Muscle of leg (tissue), 11 donors: Measurements from ENCODE around the gene DNASE1L1. TPM values are rescaled to one million over a fixed set of nuclear protein-coding genes. Genes with fewer than 3 reads are reported as not detected.

ENCODE experiments used
- DNase-seq: peaks from one replicate; pipeline ENCODE4 v3.0.0; 2013
- H3K27ac ChIP-seq: one replicate; pipeline ENCODE4 v1.5.1; 2013; ENCODE audit warnings: mild to moderate bottlenecking, low read length, control low read depth
- H3K27me3 ChIP-seq: one replicate; pipeline ENCODE4 v1.6.1; 2013; ENCODE audit warnings: low read length; ENCODE audit not compliant: control insufficient read depth, insufficient read depth
- H3K36me3 ChIP-seq: one replicate; pipeline ENCODE4 v1.6.1; 2013; ENCODE audit warnings: low read length; ENCODE audit not compliant: control insufficient read depth, insufficient read depth
- H3K4me1 ChIP-seq: one replicate; pipeline ENCODE4 v1.6.1; 2013; ENCODE audit warnings: low read length; ENCODE audit not compliant: control insufficient read depth, insufficient read depth
- H3K4me3 ChIP-seq: one replicate; pipeline ENCODE4 v1.5.1; 2013; ENCODE audit warnings: low read length, control low read depth
- H3K9me3 ChIP-seq: replicated peaks from 2 replicates; pipeline ENCODE4 v1.6.1; 2013; ENCODE audit warnings: low read depth, low read length; ENCODE audit not compliant: control insufficient read depth
- WGBS: methylation state at CpG from one replicate; pipeline ENCODE4 v1.1.5; 2013; ENCODE audit warnings: missing lambda C conversion rate; ENCODE audit not compliant: insufficient coverage; 5-methylcytosine and 5-hydroxymethylcytosine counted together
- polyA plus RNA-seq, 8 donors: library from polyadenylated mRNA; unstranded; fragments of 120-200 nt; gene quantifications; one replicate each; pipeline versions ENCODE4 v1.2.1 to v1.2.3, GENCODE V29; 2013; ENCODE audit warnings: inconsistent platforms in 1 of 8, low replicate concordance in 1 of 8; ENCODE audit not compliant: insufficient read length in 8 of 8, insufficient read depth in 1 of 8
- total RNA-seq: library from RNA; stranded (reverse); fragments of 120-200 nt; gene quantifications from one replicate; pipeline ENCODE4 v1.2.4, GENCODE V29; 2013

The DNASE1L1 gene
- total and polyA plus RNA-seq, 9 donors = 17.8 to 38.7 (median 32.6) TPM

GRCh38 chrX:154360155-154360713 is 48.8 kb downstream of the DNASE1L1 start:
- Histone ChIP-seq H3K4me1 (no peaks in the 10 kb centered on the region), H3K9me3 (no peaks in the 10 kb centered on the region), H3K27ac (no peak overlapping the region), H3K36me3 (peaks cover 93% of the 10 kb centered on the region), H3K4me3 (no peak overlapping the region), H3K27me3 (no peaks in the 10 kb centered on the region)
- WGBS = 89% methylated on average over 33 of the region's 34 CpGs
- no peak for DNase-seq

- WGBS = 91% methylated on average over 30 of the region's 41 CpGs
- H3K27ac ChIP-seq = no peak overlapping the region
- no peak for DNase-seq
- no peaks in the 10 kb centered on the region for H3K27me3 ChIP-seq
- H3K4me1 ChIP-seq = no peaks in the 10 kb centered on the region
- H3K36me3 ChIP-seq = peaks cover 94% of the 10 kb centered on the region
- H3K9me3 ChIP-seq = no peaks in the 10 kb centered on the region
- H3K4me3 ChIP-seq = no peak overlapping the region
Measured at GRCh38 chrX:154359362-154360154, 49.5 kb downstream of the DNASE1L1 start.

GRCh38 chrX:154358829-154359228 is 50.2 kb downstream of the DNASE1L1 start:
- no peak for DNase-seq
- H3K4me3 ChIP-seq = no peak overlapping the region
- no peak overlapping the region for H3K27ac ChIP-seq
- peaks cover 94% of the 10 kb centered on the region for H3K36me3 ChIP-seq
- no peaks in the 10 kb centered on the region for H3K27me3 ChIP-seq
- no peaks in the 10 kb centered on the region for H3K4me1 ChIP-seq
- WGBS = 90% methylated on average over 6 of the region's 6 CpGs
- no peaks in the 10 kb centered on the region for H3K9me3 ChIP-seq

- DNase-seq = no peak
- Histone ChIP-seq H3K36me3 (peaks cover 95% of the 10 kb centered on the region), H3K4me3 (no peak overlapping the region), H3K27me3 (no peaks in the 10 kb centered on the region), H3K27ac (no peak overlapping the region), H3K4me1 (no peaks in the 10 kb centered on the region), H3K9me3 (no peaks in the 10 kb centered on the region)
- 89% methylated on average over 10 of the region's 11 CpGs for WGBS
Measured at GRCh38 chrX:154358011-154358410, 51.0 kb downstream of the DNASE1L1 start.

GRCh38 chrX:154357205-154357604 is 51.8 kb downstream of the DNASE1L1 start:
- H3K36me3 ChIP-seq = peaks cover 95% of the 10 kb centered on the region
- H3K4me3 ChIP-seq = no peak overlapping the region
- H3K27ac ChIP-seq = no peak overlapping the region
- no peaks in the 10 kb centered on the region for H3K27me3 ChIP-seq
- no peaks in the 10 kb centered on the region for H3K4me1 ChIP-seq
- no peak for DNase-seq
- 91% methylated on average over 27 of the region's 27 CpGs for WGBS
- no peaks in the 10 kb centered on the region for H3K9me3 ChIP-seq

GRCh38 chrX:154356596-154356995 is 52.5 kb downstream of the DNASE1L1 start:
- H3K36me3 ChIP-seq = peaks cover 95% of the 10 kb centered on the region
- H3K4me3 ChIP-seq = no peak overlapping the region
- DNase-seq = no peak
- H3K4me1 ChIP-seq = no peaks in the 10 kb centered on the region
- H3K27ac ChIP-seq = no peak overlapping the region
- H3K9me3 ChIP-seq = no peaks in the 10 kb centered on the region
- H3K27me3 ChIP-seq = no peaks in the 10 kb centered on the region
- WGBS = 73% methylated on average over 4 of the region's 13 CpGs

GRCh38 chrX:154355776-154356140 is 53.3 kb downstream of the DNASE1L1 start:
- Histone ChIP-seq H3K36me3 (peaks cover 97% of the 10 kb centered on the region), H3K27ac (no peak overlapping the region), H3K4me1 (no peaks in the 10 kb centered on the region), H3K4me3 (no peak overlapping the region), H3K27me3 (no peaks in the 10 kb centered on the region), H3K9me3 (no peaks in the 10 kb centered on the region)
- WGBS = 82% methylated on average over 12 of the region's 12 CpGs
- DNase-seq = no peak

GRCh38 chrX:154355094-154355775 is 53.8 kb downstream of the DNASE1L1 start:
- Histone ChIP-seq H3K36me3 (peaks cover 98% of the 10 kb centered on the region), H3K9me3 (no peaks in the 10 kb centered on the region), H3K4me1 (no peaks in the 10 kb centered on the region), H3K27me3 (no peaks in the 10 kb centered on the region), H3K27ac (no peak overlapping the region), H3K4me3 (no peak overlapping the region)
- 82% methylated on average over 25 of the region's 30 CpGs for WGBS
- no peak for DNase-seq

- H3K4me3 ChIP-seq = no peak overlapping the region
- no peaks in the 10 kb centered on the region for H3K9me3 ChIP-seq
- H3K27ac ChIP-seq = no peak overlapping the region
- WGBS = 83% methylated on average over 13 of the region's 13 CpGs
- H3K4me1 ChIP-seq = no peaks in the 10 kb centered on the region
- H3K27me3 ChIP-seq = no peaks in the 10 kb centered on the region
- DNase-seq = no peak
- peaks cover 98% of the 10 kb centered on the region for H3K36me3 ChIP-seq
Measured at GRCh38 chrX:154354516-154354915, 54.5 kb downstream of the DNASE1L1 start.

- no peak overlapping the region for H3K27ac ChIP-seq
- DNase-seq = no peak
- 90% methylated on average over 10 of the region's 14 CpGs for WGBS
- no peak overlapping the region for H3K4me3 ChIP-seq
- H3K9me3 ChIP-seq = no peaks in the 10 kb centered on the region
- H3K4me1 ChIP-seq = no peaks in the 10 kb centered on the region
- H3K36me3 ChIP-seq = peaks cover 99% of the 10 kb centered on the region
- no peaks in the 10 kb centered on the region for H3K27me3 ChIP-seq
Measured at GRCh38 chrX:154354013-154354412, 55.0 kb downstream of the DNASE1L1 start.
